Stimulated activated CD8-positive, alpha-beta memory T cell treated with anti-CD3 and anti-CD28 coated beads, Interleukin-2, amount 100 ng/mL, for 48 hours (primary cell): ENCODE data around the gene KCNMB1.
A peak's percentile ranks its signal among the peaks of the same experiment; 100 is the strongest.

Experiments used
- DNase-seq, 2 donors: peaks; one replicate each; pipeline ENCODE4 v3.0.0-alpha.2; 2020; ENCODE audit warnings: low read depth in 2 of 2

Gene KCNMB1

GRCh38 chr5:170414786-170415185, 25.6 kb upstream of the KCNMB1 start:
- DNase-seq, result no peak

GRCh38 chr5:170413897-170414296, 24.7 kb upstream of the KCNMB1 start:
- DNase-seq, result no peak

- DNase-seq, result no peak
These were observed 21.9 kb upstream of the KCNMB1 start for GRCh38 chr5:170411100-170411499.

- DNase-seq, result no peak
These were observed 21.2 kb upstream of the KCNMB1 start for GRCh38 chr5:170410401-170410800.

GRCh38 chr5:170408877-170409660, 19.9 kb upstream of the KCNMB1 start:
- DNase-seq, result no peak

- no peak for DNase-seq
These were observed 19.1 kb upstream of the KCNMB1 start for GRCh38 chr5:170408226-170408625.

GRCh38 chr5:170407062-170407461, 17.9 kb upstream of the KCNMB1 start:
- DNase-seq, result no peak

- DNase-seq, result no peak
These were observed 16.6 kb upstream of the KCNMB1 start for GRCh38 chr5:170405817-170406216.

- DNase-seq, result no peak
These were observed 15.2 kb upstream of the KCNMB1 start for GRCh38 chr5:170404398-170404797.

- DNase-seq, result no peak
These were observed 14.5 kb upstream of the KCNMB1 start for GRCh38 chr5:170403675-170404074.

- no peak for DNase-seq
These were observed 13.3 kb upstream of the KCNMB1 start for GRCh38 chr5:170402508-170402907.

GRCh38 chr5:170397059-170397458, 7.9 kb upstream of the KCNMB1 start:
- no peak for DNase-seq

- no peak for DNase-seq
These were observed 4.8 kb upstream of the KCNMB1 start for GRCh38 chr5:170393958-170394357.

- DNase-seq, result peak in 1 of 2 donors; percentile 11
These were observed 4.1 kb upstream of the KCNMB1 start for GRCh38 chr5:170393235-170393634.

GRCh38 chr5:170390472-170390871, 1.3 kb upstream of the KCNMB1 start:
- DNase-seq, result no peak

GRCh38 chr5:170389550-170389892, 354 bp upstream of the KCNMB1 start:
- no peak for DNase-seq

GRCh38 chr5:170387775-170388639, 1.2 kb downstream of the KCNMB1 start:
- no peak for DNase-seq

GRCh38 chr5:170386743-170387395, 2.3 kb downstream of the KCNMB1 start:
- DNase-seq, result no peak

- no peak for DNase-seq
These were observed 5.9 kb downstream of the KCNMB1 start for GRCh38 chr5:170383227-170383626.

GRCh38 chr5:170382790-170383189, 6.4 kb downstream of the KCNMB1 start:
- DNase-seq, result no peak

GRCh38 chr5:170380361-170380951, 8.7 kb downstream of the KCNMB1 start:
- no peak for DNase-seq

- DNase-seq, result no peak
These were observed 10.4 kb downstream of the KCNMB1 start for GRCh38 chr5:170378740-170379139.
